Mesenchymal stem cell (in vitro differentiated cells and primary cell): Measurements from ENCODE around the gene HCFC2.
A peak's percentile ranks its signal among the peaks of the same experiment; 100 is the strongest.

Experiments used
- DNase-seq: peaks from one replicate; pipeline ENCODE4 v3.0.0-alpha.2; 2013
- H2AFZ ChIP-seq: one replicate; pipeline ENCODE4 v1.6.1; 2013; ENCODE audit warnings: low read depth, mild to moderate bottlenecking, control low read depth, inconsistent platforms, low read length, moderate library complexity
- H2AK5ac ChIP-seq: 2 replicates; pipeline ENCODE4 v1.6.1; 2013; ENCODE audit warnings: low read length, moderate library complexity, mild to moderate bottlenecking, inconsistent platforms; ENCODE audit not compliant: severe bottlenecking
- H2BK120ac ChIP-seq: one replicate; pipeline ENCODE4 v1.6.1; 2013; ENCODE audit warnings: low read depth, mild to moderate bottlenecking, inconsistent platforms, low read length, moderate library complexity
- H2BK12ac ChIP-seq, 2 experiments: one replicate each; pipeline ENCODE4 v1.6.1; 2013; ENCODE audit warnings: inconsistent platforms in 2 of 2, low read length in 2 of 2, mild to moderate bottlenecking in 2 of 2, moderate library complexity in 2 of 2, control low read depth in 1 of 2
- H2BK15ac ChIP-seq: one replicate; pipeline ENCODE4 v1.6.1; 2013; ENCODE audit warnings: mild to moderate bottlenecking, low read depth, inconsistent platforms; ENCODE audit not compliant: poor library complexity, severe bottlenecking
- H2BK5ac ChIP-seq: 2 replicates; pipeline ENCODE4 v1.6.1; 2013; ENCODE audit warnings: low read depth, mild to moderate bottlenecking, low read length, control low read depth, inconsistent platforms; ENCODE audit not compliant: poor library complexity, severe bottlenecking
- H3K14ac ChIP-seq, 2 experiments: one replicate each; pipeline ENCODE4 v1.6.1; 2013; ENCODE audit warnings: inconsistent platforms in 2 of 2, low read length in 2 of 2, control low read depth in 1 of 2, mild to moderate bottlenecking in 1 of 2, moderate library complexity in 1 of 2
- H3K18ac ChIP-seq, 2 experiments: one replicate each; pipeline ENCODE4 v1.6.1; 2013; ENCODE audit warnings: inconsistent platforms in 2 of 2, low read length in 2 of 2, control low read depth in 1 of 2, low read depth in 1 of 2, mild to moderate bottlenecking in 1 of 2
- H3K23ac ChIP-seq, 2 experiments: one replicate each; pipeline ENCODE4 v1.6.1; 2013; ENCODE audit warnings: inconsistent platforms in 2 of 2, low read length in 2 of 2, mild to moderate bottlenecking in 2 of 2, moderate library complexity in 2 of 2, control low read depth in 1 of 2
- H3K27ac ChIP-seq: 2 replicates; pipeline ENCODE4 v1.5.1; 2013; ENCODE audit warnings: mild to moderate bottlenecking, moderate library complexity, low read length, control low read depth, inconsistent platforms; ENCODE audit not compliant: poor library complexity, severe bottlenecking
- H3K27me3 ChIP-seq, 2 experiments: 2 replicates each; pipeline versions ENCODE4 v1.6.1 to v1.7.0; 2013; ENCODE audit warnings: low read length in 2 of 2, mild to moderate bottlenecking in 2 of 2, moderate library complexity in 2 of 2, control low read depth in 1 of 2, inconsistent platforms in 1 of 2; ENCODE audit not compliant: control insufficient read depth in 1 of 2, insufficient read depth in 1 of 2
- H3K36me3 ChIP-seq, 2 experiments: 2 replicates each; pipeline versions ENCODE4 v1.6.1 to v1.7.0; 2013; ENCODE audit warnings: low read length in 2 of 2, control low read depth in 1 of 2, inconsistent platforms in 1 of 2, low read depth in 1 of 2, mild to moderate bottlenecking in 1 of 2; ENCODE audit not compliant: insufficient read depth in 2 of 2, control insufficient read depth in 1 of 2
- H3K4ac ChIP-seq, 2 experiments: one replicate each; pipeline ENCODE4 v1.6.1; 2013; ENCODE audit warnings: inconsistent platforms in 2 of 2, low read length in 2 of 2, mild to moderate bottlenecking in 2 of 2, moderate library complexity in 2 of 2, control low read depth in 1 of 2, low read depth in 1 of 2
- H3K4me1 ChIP-seq: 2 replicates; pipeline ENCODE4 v1.6.1; 2013; ENCODE audit warnings: low read depth, low read length, control low read depth; ENCODE audit not compliant: control insufficient read depth, insufficient read depth
- H3K4me2 ChIP-seq: 2 replicates; pipeline ENCODE4 v1.6.1; 2013; ENCODE audit warnings: low read length, mild to moderate bottlenecking, inconsistent platforms; ENCODE audit not compliant: poor library complexity, severe bottlenecking
- H3K4me3 ChIP-seq, 2 experiments: 2 replicates each; pipeline versions ENCODE4 v1.5.1 to v1.7.0; 2013; ENCODE audit warnings: low read length in 2 of 2, mild to moderate bottlenecking in 2 of 2, control low read depth in 1 of 2, low read depth in 1 of 2; ENCODE audit not compliant: insufficient read depth in 1 of 2
- H3K79me1 ChIP-seq: replicated peaks from 2 replicates; pipeline ENCODE4 v1.6.1; 2013; ENCODE audit warnings: mild to moderate bottlenecking, control low read depth, low read length, inconsistent platforms; ENCODE audit not compliant: poor library complexity, severe bottlenecking
- H3K9ac ChIP-seq: 2 replicates; pipeline ENCODE4 v1.7.0; 2013; ENCODE audit warnings: mild to moderate bottlenecking, low read length, moderate library complexity
- H3K9me3 ChIP-seq: 2 replicates; pipeline ENCODE4 v1.7.0; 2013; ENCODE audit warnings: mild to moderate bottlenecking, low read length; ENCODE audit not compliant: control insufficient read depth
- H4K8ac ChIP-seq: one replicate; pipeline ENCODE4 v1.6.1; 2013; ENCODE audit warnings: inconsistent platforms, mild to moderate bottlenecking, low read length, moderate library complexity
- H4K91ac ChIP-seq: one replicate; pipeline ENCODE4 v1.6.1; 2013; ENCODE audit warnings: mild to moderate bottlenecking, low read length, inconsistent platforms
- WGBS: methylation state at CpG from one replicate; pipeline ENCODE4 v1.1.7; 2013; ENCODE audit warnings: mixed read lengths; 5-methylcytosine and 5-hydroxymethylcytosine counted together

The HCFC2 gene

DNA sequence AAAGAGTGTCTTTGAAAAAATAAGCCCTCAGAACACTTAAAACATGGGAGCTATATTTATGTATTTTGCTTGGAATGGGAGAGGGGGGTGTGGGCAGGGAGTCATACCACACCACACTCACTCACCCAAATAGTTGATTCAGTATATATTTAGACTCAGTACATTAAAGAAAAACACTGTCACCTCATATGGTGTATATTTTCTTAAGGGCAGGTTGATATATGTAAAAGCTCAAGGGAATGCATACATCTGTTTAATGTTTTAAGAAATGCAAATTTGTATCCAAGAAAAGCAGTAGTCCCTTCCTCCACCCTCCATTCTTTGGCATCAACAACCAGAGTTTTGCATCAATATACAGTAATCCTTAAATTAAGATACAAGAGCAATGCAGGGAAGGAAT is 72.2 kb downstream of the HCFC2 start:
- H2BK15ac ChIP-seq: no peak overlapping the region
- no peak overlapping the region for H3K18ac ChIP-seq
- H4K8ac ChIP-seq: no peak overlapping the region
- no peaks in the 10 kb centered on the region for H3K9me3 ChIP-seq
- no peak overlapping the region for H4K91ac ChIP-seq
- H3K79me1 ChIP-seq: peaks cover 15% of the 10 kb centered on the region
- H2BK12ac ChIP-seq: no peak overlapping the region
- no peak overlapping the region for H2BK5ac ChIP-seq
- H3K4me3 ChIP-seq: peak overlapping the region in 1 of 2 experiments; percentile 90
- no peak overlapping the region for H2AK5ac ChIP-seq
- H3K23ac ChIP-seq: no peak overlapping the region
- no peak overlapping the region for H3K27ac ChIP-seq
- H2BK120ac ChIP-seq: no peak overlapping the region
- H3K9ac ChIP-seq: peak overlapping the region; percentile 93
- H2AFZ ChIP-seq: no peak overlapping the region
- no peak overlapping the region for H3K4ac ChIP-seq
- H3K4me2 ChIP-seq: peak overlapping the region; percentile 53
- H3K14ac ChIP-seq: no peak overlapping the region
- peaks cover 7 to 36% of the 10 kb centered on the region in 2 experiments for H3K36me3 ChIP-seq
- DNase-seq: peak; percentile 11
- H3K27me3 ChIP-seq: no peaks in the 10 kb centered on the region
- H3K4me1 ChIP-seq: peaks cover 10% of the 10 kb centered on the region

DNA sequence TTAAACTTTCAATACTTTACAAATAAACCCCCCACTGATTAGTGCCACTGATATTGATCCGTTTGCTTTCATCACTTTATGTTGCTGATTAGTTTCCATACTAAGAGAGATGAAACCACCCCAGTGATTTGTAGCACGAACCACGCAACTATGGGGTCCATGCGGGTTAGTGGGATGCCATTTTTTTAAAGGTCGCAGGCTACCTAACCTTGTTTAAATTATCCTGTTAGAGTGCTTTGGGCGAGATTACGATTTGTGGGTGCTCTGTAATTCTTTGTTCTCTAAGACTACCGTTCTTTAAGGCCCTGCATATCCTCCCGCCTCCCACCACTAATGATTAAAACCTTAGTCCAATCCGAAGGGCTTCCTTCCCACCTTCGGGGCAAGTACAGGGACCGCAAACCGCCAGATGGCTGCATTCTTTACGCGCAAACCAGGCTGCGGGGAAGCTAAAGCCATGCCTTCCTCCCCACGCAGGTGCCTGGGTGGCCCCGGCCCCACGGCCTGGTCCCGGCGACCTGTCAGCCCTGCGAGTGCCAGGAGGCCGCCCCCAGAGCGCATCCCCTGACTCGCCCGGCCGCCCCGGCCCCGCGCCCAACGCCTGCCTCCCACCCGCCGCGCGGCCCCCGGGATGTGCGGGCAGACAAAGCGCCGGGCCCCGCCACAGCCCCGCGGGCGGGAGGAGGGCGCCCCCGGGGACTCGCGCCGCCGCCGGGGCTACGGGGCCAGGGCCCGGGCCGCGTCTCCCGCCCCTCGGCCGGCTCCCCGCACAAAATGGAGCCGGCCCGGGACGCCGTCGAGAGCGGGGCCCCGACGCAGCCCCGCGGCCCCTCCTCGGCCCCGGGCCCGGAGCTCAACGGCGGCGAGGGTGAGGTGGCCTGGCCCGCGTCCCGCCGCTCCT is 72.9 kb downstream of the HCFC2 start:
- H2AFZ ChIP-seq: no peak overlapping the region
- peak overlapping the region; percentile 70 to 85 for H3K18ac ChIP-seq
- WGBS: under 1% methylated on average over 43 of the region's 78 CpGs
- H3K4ac ChIP-seq: peak overlapping the region; percentile 95 to 99
- no peaks in the 10 kb centered on the region for H3K27me3 ChIP-seq
- peaks cover 11% of the 10 kb centered on the region for H3K79me1 ChIP-seq
- peak overlapping the region; percentile 52 for H3K27ac ChIP-seq
- H3K23ac ChIP-seq: peak overlapping the region in 1 of 2 experiments; percentile 16
- peak overlapping the region; percentile 77 for H2AK5ac ChIP-seq
- H2BK120ac ChIP-seq: peak overlapping the region; percentile 88
- H2BK15ac ChIP-seq: peak overlapping the region; percentile 50
- peaks cover 10% of the 10 kb centered on the region for H3K4me1 ChIP-seq
- peak overlapping the region; percentile 74 for H2BK5ac ChIP-seq
- H3K9ac ChIP-seq: peak overlapping the region; percentile 93
- peaks cover 4 to 29% of the 10 kb centered on the region in 2 experiments for H3K36me3 ChIP-seq
- peak overlapping the region; percentile 74 to 90 for H3K4me3 ChIP-seq
- DNase-seq: peak; percentile 60
- H3K9me3 ChIP-seq: no peaks in the 10 kb centered on the region
- peak overlapping the region; percentile 53 for H3K4me2 ChIP-seq
- H3K14ac ChIP-seq: peak overlapping the region in 1 of 2 experiments; percentile 13
- peak overlapping the region; percentile 92 for H4K91ac ChIP-seq
- no peak overlapping the region for H2BK12ac ChIP-seq
- H4K8ac ChIP-seq: peak overlapping the region; percentile 80

DNA sequence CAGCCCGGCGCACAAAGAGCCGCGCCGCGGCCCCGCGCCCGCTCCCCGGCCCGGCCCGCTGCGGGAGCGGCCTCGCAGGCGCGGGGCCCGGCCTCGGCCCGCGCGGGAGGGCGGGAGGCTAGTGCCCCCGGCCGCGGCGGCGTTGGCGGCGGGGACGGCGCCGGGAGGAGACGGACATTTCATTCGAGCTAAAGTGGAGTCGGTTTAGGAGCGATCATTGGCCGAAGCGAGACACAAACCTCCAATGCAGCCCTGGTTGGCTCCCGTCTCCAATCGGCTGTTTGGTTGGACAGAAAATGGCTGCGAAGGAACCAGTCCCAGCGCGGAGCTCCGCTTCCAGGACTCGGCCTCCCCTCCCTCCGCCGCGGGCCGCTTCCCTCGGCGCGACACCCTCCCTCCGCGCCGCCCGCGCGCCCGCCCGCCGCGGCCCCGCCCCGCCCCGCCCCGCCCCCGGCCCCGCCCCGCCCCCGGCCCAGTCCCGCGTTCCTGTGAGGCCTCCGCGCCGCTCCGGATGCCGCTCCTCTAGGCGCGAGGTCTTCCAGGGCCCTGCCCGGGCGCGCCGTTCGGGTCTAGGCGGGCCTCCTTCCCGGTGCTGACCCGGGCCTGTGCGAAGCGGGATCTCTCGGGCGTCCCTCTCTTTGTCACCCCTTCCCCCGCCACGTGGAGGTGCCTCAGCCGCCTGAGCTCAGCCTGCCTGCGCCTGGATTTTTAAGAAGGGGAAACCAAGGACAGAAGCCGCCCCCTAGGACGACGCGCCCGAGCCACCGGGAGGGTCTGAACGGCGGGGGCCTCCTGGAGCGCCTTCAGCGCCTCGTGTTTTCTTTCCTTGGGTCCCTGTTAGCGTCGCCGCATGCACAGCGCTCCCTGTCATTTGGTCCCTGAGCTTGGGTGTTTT is 73.8 kb downstream of the HCFC2 start, which contains the start of gene NFYB:
NFYB (minus strand) TSS at position 309 of the 895 bp plus-strand sequence. CDS start 2,757 bp downstream, outside the sequence.
- peak within 1 kb of the TSS; percentile 77 for H2AK5ac ChIP-seq
- peaks cover 8% of the 10 kb centered on the region for H3K4me1 ChIP-seq
- peak within 1 kb of the TSS; percentile 66 to 88 for H2BK12ac ChIP-seq
- H3K23ac ChIP-seq: peak within 1 kb of the TSS in 1 of 2 experiments; percentile 16
- H4K8ac ChIP-seq: peak within 1 kb of the TSS; percentile 98
- H2BK120ac ChIP-seq: peak within 1 kb of the TSS; percentile 89
- H3K9me3 ChIP-seq: no peaks in the 10 kb centered on the region
- peak within 1 kb of the TSS; percentile 89 for H3K4me2 ChIP-seq
- peak within 1 kb of the TSS; percentile 95 to 99 for H3K4ac ChIP-seq
- no peaks in the 10 kb centered on the region for H3K27me3 ChIP-seq
- peak within 1 kb of the TSS; percentile 93 for H3K9ac ChIP-seq
- 2% methylated on average over 78 of the region's 111 CpGs for WGBS
- H3K27ac ChIP-seq: peak within 1 kb of the TSS; percentile 52
- peaks cover 0 to 20% of the 10 kb centered on the region in 2 experiments for H3K36me3 ChIP-seq
- H2BK5ac ChIP-seq: peak within 1 kb of the TSS; percentile 74
- DNase-seq: peak; percentile 99
- H3K18ac ChIP-seq: peak within 1 kb of the TSS; percentile 88 to 98
- peaks cover 6% of the 10 kb centered on the region for H3K79me1 ChIP-seq
- H2BK15ac ChIP-seq: peak within 1 kb of the TSS; percentile 94
- peak within 1 kb of the TSS; percentile 74 to 90 for H3K4me3 ChIP-seq
- peak within 1 kb of the TSS; percentile 43 for H2AFZ ChIP-seq
- peak within 1 kb of the TSS in 1 of 2 experiments; percentile 13 for H3K14ac ChIP-seq
- H4K91ac ChIP-seq: peak within 1 kb of the TSS; percentile 94
